ENCODE results near the gene HAVCR1. TPM values are rescaled to one million over a fixed set of nuclear protein-coding genes. Genes with fewer than 3 reads are reported as not detected.
A peak's percentile ranks its signal among the peaks of the same experiment; 100 is the strongest.
"Not testable (repeated sequence)": the region's sequence is repeated elsewhere in the genome, so short reads cannot be mapped to it uniquely, and the experiment has no call there.

The HAVCR1 gene
- total RNA-seq, 1 donor from 2014 or later, result 0.17 TPM

- ATAC-seq, result no peak
- no peak for DNase-seq
- intact Hi-C loops (cut with micrococcal nuclease), result no loop called here
These were observed 7.2 kb downstream of the HAVCR1 start for GRCh38 chr5:157051604-157052245.

GRCh38 chr5:157050050-157050449 lies 8.9 kb downstream of the HAVCR1 start:
- intact Hi-C loops (cut with micrococcal nuclease), result no loop called here
- DNase-seq (no peak), ATAC-seq (no peak)

- ATAC-seq (no peak), DNase-seq (no peak)
- intact Hi-C loops (cut with micrococcal nuclease), result no loop called here
These were observed 9.3 kb downstream of the HAVCR1 start for GRCh38 chr5:157049605-157050004.

DNA sequence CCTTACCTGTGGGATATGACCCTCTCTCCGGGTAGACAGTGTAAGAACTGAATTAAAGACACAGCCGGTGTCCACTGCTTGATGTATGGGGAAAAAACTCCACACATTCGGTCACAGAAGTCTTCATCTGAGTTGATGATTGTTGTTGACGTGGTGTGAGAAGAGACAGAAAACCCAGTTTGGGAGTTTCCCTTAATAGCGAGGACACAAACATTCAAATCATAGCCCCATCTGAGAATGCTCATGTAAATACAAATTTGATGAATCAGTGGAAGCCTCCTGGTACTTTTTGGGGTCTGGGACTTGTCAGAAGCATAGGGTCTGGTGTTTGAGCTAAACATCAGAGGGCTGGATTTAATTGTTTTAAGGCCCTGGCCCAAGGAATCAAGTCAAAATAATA lies 11.0 kb downstream of the HAVCR1 start:
- no peak for DNase-seq
- intact Hi-C loops (cut with micrococcal nuclease), result no loop called here
- ATAC-seq, result no peak

DNA sequence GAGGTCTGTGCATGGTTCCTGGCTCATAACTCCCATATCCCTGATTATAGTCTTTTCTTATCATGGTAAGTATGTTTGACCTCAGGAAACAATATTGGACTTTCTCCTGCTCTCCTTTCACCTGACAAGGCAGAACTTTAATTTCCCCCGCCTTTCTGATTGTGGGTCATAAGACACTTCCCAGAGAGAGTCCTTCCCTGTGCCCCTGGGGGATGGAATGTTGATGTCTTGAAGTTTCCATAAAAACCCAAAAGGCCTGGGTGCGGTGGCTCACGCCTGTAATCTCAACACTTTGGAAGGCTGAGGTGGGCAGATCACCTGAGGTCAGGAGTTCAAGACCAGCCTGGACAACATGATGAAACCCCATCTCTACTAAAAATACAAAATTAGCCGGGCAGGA lies 11.9 kb downstream of the HAVCR1 start:
- DNase-seq; ATAC-seq; intact Hi-C loops (cut with micrococcal nuclease): not testable (repeated sequence)

DNA sequence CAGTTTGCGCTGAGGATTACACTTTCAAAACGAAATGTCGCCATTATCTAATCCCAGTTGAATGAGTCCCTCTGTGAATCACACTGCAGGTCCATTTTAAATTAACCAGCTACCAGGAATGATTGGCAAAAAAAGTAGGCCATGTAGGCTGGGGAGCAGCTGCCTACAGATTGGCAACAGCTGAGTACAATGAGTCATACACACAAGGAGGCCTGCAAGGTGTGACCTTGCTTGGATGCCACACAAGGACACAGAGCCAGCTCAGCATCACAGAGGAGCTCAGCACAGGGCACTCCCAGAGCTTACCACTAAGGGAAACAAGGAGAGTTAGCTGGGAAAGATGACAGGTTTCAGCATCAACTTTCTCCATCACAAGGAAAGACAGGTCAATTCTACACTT lies 12.9 kb downstream of the HAVCR1 start:
- ATAC-seq, result peak; percentile 99
- peak; percentile 53 for DNase-seq

DNA sequence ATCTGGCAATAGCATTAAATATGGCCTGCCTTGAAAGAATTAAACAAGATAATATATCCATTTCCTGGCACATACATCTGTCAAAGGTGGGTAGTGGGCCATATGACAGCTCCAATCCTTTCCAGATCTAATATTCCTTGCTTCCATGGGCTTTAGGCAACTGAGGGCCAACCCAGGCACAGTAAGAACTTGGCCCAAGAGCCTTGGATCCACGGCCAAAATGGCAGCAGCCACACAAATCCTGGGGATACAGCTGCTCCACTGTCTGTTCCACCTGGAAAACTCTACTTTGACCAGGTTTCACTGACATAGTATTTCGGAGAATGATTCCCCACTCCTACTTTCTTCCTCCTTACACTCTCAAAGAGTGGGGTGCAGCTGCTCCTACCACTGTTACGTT lies 13.3 kb downstream of the HAVCR1 start:
- intact Hi-C loops (cut with micrococcal nuclease), result no loop called here
- ATAC-seq, result no peak

More for the DNA sequence above, 12.9 kb downstream of the HAVCR1 start:
- intact Hi-C loops (cut with micrococcal nuclease), result no loop called here

DNA sequence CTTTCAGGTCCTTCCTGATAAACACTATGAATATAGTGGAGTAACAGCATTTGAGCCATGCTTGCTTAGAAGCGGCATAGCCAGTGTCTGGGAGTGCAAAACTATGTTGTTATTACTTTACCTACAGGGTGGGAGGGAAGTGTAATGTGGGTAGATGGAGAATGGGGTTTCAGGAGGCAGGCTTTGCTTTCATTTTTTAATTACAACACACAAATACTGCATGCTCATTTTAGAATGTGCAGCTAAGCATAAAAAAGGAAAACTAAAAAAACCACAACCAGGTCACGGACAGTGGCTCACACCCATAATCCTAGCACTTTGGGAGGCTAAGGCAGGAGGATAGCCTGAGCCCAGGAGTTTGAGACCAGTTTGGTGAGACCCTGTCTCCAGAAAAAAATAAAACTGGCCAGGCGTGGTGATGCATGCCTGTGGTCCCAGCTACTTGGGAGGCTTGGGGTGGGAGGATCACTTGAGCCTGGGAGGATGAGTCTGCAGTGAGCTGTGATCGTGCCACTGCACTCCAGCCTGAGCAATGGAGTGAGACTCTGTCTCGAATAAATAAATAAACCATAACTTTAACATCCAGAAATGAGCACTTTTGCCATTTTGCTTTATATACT lies 20.2 kb downstream of the HAVCR1 start:
- ATAC-seq, result no peak
- DNase-seq, result no peak
- intact Hi-C loops (cut with micrococcal nuclease), result no loop called here

More for the DNA sequence above, 13.3 kb downstream of the HAVCR1 start:
- DNase-seq, result no peak

DNA sequence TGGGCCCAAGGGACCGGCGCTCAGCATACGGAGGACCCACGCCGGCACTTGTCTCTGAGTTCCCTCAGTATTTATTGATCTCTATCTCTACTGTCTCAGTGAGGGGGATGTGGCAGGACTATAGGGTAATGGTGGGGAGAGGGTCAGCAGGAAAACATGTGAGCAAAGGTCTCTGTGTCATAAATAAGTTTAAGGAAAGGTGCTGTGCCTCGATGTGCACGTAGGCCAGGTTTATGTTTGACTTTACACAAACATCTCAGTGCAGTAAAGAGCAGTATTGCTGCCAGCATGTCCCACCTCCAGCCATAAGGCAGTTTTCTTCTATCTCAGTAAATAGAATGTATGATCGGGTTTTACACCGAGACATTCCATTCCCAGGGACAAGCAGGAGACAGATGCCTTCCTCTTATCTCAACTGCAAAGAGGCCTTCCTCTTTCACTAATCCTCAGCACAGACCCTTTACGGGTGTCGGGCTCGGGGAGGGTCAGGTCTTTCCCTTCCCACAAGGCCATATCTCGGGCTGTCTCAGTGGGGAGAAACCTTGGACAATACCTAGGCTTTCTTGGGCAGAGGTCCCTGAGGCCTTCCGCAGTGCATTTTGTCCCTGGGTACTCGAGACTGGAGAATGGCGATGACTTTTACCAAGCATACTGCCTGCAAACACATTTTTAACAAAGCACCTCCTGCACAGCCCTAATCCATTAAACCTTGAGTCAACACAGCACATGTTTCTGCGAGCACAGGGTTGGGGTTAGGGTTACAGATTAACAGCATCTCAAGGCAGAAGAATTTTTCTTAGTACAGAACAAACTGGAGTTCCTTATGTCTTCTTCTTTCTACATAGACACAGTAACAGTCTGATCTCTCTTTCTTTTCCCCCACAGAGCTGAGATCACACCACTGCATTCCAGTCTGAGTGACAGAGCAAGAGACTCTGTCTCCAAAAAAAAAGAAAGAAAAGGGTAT lies 24.5 kb downstream of the HAVCR1 start:
- intact Hi-C loops (cut with micrococcal nuclease); DNase-seq; ATAC-seq: not testable (repeated sequence)

GRCh38 chr5:157033071-157033583 lies 25.8 kb downstream of the HAVCR1 start:
- DNase-seq, result no peak
- ATAC-seq, result no peak
- intact Hi-C loops (cut with micrococcal nuclease), result no loop called here

- DNase-seq (no peak), ATAC-seq (no peak)
- intact Hi-C loops (cut with micrococcal nuclease), result no loop called here
These were observed 28.2 kb downstream of the HAVCR1 start for GRCh38 chr5:157030692-157031091.

DNA sequence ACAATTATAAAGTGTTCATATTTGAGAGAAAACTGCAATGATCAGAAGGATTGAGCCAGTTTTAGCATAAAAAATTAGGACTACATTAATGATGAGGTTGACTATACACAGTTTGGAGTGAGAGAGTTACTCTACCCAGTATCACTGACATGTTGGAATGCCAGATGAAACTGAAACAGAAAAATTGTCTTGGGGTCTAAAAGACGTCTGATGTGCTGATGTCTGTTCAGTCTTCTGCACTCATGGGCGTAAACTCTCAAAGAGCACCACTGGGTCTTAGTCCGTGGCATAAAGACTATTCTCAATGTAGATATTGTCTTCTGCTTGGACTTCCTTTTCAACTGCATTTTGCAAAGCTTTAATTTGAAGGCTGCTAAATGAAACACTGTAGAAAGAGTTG lies 29.5 kb downstream of the HAVCR1 start:
- intact Hi-C loops (cut with micrococcal nuclease), result no loop called here
- DNase-seq (no peak), ATAC-seq (no peak)

DNA sequence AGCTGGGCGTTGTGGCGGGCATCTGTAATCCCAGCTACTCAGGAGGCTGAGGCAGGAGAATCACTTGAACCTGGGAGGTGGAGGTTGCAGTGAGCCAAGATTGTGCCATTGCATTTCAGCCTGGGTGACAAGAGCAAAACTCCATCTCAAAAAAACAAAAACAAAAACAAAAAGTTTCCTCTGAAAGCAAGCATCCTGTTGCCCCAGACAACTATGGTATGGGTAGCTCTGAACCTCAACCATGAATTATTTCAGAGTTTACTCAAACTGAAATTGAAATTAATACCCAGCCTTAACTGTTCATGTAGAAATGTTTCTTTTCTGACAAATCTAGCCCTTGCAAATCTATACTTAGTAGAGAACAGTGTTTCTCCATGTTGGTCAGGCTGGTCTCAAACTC lies 31.3 kb downstream of the HAVCR1 start:
- ATAC-seq; intact Hi-C loops (cut with micrococcal nuclease); DNase-seq: not testable (repeated sequence)

DNA sequence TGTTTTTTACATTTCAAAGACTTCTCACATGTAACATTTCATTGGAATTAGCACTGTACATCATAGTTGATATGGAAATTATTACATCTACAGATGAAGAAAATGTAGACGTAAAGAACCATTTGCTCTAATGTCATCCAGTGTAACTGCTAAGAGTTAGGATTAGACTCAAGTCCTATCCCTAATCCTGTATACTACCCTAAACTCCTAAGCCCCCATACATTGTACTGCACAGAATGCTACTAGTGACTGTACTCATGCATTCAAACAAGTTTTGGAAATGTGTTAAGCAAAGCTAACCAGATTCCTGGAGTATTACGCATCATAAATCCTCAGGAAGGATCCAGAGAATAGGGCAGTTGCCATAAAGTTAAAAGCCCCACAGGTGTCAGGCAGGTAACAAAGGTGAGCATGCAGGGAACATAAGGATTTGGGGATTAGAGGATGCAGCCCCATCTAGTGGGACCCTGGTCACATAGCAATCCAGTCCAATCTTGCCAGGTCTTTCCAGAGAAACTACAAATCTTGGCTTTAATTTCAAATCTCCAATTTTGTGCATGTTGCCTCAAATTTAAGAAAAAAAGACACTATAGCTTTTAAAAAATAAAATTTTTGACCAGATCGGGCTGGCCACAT lies 32.0 kb downstream of the HAVCR1 start:
- DNase-seq (no peak), ATAC-seq (no peak)
- intact Hi-C loops (cut with micrococcal nuclease), result no loop called here

GRCh38 chr5:157025093-157025698 lies 33.7 kb downstream of the HAVCR1 start:
- DNase-seq (no peak), ATAC-seq (no peak)
- intact Hi-C loops (cut with micrococcal nuclease), result no loop called here

- DNase-seq (no peak), ATAC-seq (no peak)
- intact Hi-C loops (cut with micrococcal nuclease), result no loop called here
These were observed 34.5 kb downstream of the HAVCR1 start for GRCh38 chr5:157024208-157024959.

DNA sequence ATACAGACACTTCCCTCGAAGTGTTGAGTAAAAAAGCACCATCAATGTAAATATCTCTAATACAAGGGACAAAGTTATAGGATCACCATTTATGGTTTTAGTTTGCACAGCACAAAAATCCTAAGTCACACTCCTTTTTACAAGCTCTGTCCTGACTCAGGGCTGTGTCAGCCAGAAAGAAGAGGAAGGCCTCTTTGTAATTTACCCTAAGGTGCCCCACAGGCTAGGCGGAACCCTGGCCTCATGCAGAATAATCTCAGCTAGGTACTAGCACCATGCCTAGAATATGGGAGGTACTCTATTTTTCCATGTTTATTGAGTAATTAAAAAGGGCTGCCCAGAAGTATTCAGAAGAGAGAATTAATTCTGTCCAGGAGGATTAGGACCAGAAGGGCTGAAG lies 36.9 kb downstream of the HAVCR1 start:
- intact Hi-C loops (cut with micrococcal nuclease), result no loop called here
- ATAC-seq, result no peak
- no peak for DNase-seq

GRCh38 chr5:157020511-157021222 lies 38.2 kb downstream of the HAVCR1 start:
- intact Hi-C loops (cut with micrococcal nuclease), result no loop called here
- ATAC-seq (peak; percentile 88), DNase-seq (peak; percentile 29)
